ENCODE measurements around the gene FOXO6.

The FOXO6 gene

GRCh38 chr1:41368366-41368765 is 7.1 kb downstream of the FOXO6 start:
- DNase-seq = no peak

DNA sequence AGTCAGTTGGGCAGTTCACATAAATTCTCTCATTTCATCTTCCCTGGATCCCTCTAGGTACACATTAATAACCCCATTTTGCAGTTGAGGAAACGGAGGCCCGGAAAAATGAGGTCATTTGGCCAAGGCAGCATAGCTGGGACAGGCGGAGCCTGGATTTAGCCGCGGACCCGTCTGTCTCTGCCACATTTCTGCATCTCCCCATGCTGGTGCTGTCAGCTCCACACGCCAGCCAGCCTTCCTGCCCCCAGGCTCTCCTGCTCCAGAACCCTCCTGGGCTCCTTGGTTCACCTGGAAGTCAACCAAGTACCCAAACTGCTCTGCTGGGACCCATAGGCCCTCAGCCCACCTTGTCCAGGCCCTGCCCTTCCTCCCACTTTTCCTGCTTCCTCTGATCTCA is 7.6 kb downstream of the FOXO6 start:
- DNase-seq = no peak

DNA sequence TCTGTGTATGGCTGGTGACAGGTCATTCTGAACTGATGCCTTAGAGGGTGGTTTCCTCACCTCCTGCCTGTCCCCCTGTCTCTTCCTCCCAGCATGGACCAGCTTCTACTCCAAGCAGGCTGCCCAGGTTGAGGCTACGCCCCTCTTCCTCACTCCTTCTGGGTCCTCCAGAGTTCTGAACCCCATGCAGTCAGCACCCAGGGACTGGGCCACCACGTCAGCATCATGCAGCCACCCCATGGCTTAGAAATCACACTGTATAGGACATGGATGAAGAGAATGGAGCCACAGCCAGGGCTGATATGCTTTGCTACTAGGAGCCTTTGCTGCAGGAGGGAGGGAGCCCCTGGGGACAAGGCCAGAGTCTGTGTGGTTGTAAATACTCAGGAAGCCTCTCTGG is 8.3 kb downstream of the FOXO6 start:
- DNase-seq = no peak

DNA sequence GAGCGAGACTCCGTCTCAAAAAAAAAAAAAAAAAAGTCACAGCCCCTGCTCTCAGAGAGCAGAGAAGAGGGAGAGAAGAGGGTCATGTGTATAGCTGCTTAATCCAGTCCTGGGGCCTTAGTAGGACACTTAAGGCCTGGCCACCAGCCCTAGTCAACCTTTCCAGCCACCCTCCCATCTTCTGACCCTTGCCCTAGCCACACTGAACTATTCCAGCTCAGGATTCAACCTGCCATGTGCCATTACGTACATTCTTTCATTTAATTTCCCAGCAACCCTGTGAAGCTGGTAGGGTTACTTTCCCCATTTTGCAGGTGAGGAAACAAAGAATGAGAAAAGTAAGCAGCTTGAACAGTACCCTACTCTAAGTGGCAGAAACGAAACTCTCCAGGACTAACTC is 9.0 kb downstream of the FOXO6 start:
- DNase-seq = no peak

DNA sequence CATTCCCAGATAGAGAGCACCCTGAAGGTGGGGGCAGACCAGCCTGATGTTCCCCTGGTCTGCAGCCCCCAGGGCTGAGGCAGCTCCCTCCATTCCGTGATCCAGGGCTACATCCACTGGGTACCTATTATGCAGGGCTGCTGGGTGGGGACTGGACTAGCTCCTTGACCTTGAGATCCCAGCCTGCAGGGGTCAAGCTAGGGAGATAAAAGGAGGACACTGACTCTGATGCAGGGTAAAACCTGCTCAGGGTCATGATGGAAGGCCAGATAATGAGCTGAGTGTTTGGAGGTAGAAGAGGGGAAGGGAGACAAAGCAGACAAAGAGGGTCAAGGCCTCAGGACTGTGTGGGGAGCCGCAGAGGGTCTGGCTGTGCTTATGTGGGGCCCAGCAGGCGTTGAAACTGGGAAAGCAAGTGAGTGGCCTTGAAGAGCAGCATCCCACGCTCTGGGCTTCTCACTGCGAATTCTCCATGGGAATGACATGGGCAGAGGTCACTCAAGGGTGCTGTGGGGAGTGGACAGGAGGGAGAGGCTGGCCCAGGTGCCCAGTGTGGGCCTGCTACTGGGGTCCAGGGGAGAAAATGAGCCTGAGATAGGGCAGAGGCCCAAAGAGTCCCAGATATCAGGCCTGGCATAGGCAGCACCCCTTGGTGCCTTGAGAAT is 9.7 kb downstream of the FOXO6 start:
- DNase-seq = no peak

DNA sequence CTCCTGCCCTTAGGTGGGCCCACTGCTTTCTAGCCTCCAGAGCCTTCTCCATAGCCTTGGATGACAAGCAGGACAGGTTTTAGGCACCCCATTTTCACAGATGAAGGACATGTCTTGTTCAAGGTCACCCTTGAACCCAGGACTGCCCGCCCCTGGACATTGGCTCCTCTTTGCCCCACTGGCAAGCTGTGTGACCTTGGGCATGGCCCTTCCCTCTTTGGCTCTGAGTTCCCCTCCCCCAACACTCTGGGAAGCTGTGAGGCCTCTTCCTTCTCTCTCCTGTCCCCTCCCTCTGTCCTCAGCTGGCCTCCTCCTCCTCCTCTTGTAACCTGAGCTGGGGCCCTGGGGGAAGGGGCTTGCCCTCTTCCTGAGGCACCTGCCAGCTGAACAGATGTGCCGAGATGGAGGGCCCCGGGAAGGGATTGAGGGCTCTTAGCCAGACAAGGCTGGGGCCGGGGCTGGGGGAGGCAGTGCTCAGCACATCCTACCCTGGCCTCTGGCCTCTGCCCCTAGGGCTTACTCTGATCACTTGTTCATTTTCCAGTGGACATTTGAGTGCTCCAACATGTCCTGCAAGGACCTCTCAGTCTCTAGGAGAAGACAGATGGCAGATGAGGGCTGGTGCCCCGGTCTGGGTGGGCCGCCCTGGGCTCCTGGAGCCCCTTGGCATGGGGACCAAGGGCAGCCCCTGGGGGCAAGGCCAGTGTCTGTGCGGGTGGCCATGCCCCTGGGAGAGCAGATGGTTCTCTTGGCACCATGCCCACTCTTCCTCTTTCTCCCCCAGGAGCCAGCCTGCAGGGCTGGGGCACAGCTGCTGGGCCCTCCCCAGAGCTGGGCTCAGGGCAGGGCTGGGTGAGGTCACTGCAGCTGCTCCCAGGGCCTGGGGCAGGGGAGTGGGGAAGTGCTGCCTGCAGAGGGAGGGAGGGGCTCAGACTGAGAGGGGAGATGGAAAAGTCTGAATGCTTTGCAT is 10.7 kb downstream of the FOXO6 start:
- no peak for DNase-seq

GRCh38 chr1:41372600-41372993 is 11.4 kb downstream of the FOXO6 start:
- DNase-seq = no peak

GRCh38 chr1:41373373-41373772 is 12.1 kb downstream of the FOXO6 start:
- no peak for DNase-seq

GRCh38 chr1:41374711-41375110 is 13.5 kb downstream of the FOXO6 start:
- DNase-seq = no peak

- DNase-seq = no peak
Observed at GRCh38 chr1:41377397-41377796, 16.2 kb downstream of the FOXO6 start.

DNA sequence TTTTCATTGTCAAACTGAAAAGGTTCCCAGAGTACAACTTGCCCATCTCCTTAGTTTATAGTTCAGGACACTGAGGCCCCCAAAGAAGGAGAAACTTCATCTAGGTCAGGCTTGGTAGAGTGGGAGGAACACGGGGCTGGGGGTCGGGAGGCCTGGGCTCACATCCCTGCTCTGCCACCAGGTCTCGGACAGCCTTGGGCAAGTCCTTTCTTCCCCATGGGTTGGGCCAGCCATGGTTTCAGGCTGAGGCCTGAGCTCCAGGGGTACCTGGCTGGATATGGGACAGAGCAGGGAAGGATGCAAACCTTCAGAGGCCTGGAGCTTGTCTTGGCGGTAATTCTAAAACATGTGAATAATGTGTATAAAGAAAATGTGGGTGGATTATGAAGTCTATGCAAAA is 17.0 kb downstream of the FOXO6 start:
- no peak for DNase-seq

DNA sequence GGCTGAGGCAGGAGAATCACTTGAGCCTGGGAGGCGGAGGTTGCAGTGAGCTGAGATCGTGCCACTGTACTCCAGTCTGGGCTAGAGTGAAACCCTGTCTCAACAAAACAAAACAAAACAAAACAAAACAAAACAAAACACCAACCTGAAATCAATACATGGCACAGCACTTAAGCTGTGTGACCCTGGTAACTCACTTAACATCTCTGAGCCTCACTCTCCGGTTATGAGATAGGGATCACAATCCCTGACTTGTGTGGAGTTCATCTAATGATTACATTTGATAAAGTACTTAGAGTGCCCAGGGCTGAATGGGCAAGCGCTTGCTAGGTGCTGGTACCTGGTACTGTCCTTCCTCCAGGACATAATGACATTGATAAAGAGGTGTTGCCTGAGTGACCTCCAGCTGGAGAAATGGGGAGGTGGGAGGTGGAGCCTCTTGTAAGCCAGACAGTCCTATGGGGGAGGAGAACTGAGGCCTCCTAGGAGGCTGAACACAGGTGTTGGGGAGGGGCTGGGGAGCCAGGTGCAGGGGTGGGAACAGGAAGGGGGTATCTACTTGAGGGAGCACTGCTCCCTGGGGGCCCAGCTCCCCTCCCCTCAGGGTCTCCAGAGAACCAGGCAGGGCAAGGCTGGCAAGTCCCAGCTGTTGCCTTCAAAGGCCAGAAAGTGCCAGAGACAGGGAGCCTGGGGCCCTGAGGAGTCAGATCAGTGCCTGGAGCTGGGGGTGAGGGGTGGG is 17.9 kb downstream of the FOXO6 start:
- no peak for DNase-seq

DNA sequence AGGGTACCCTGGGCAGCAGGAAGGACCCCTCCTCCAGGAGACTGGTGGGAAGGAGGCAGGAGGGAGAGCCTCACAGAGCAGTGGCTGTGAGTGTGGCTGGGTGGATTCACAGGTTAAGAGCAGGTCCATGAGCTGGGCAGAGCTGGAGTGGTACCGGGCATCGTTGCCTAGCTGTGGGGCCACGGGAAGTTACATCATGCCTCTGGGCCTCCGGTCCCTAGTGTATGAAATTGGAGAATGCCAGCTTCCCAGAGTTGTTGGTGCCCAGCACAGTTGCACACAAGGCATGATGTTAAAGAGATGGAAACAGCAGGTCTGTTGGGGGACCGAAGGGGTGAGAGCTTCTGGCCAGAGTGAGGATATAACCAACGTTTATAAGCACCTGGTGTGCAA is 18.5 kb downstream of the FOXO6 start:
- DNase-seq = no peak

- DNase-seq = no peak
Observed at GRCh38 chr1:41380195-41380594, 19.0 kb downstream of the FOXO6 start.

DNA sequence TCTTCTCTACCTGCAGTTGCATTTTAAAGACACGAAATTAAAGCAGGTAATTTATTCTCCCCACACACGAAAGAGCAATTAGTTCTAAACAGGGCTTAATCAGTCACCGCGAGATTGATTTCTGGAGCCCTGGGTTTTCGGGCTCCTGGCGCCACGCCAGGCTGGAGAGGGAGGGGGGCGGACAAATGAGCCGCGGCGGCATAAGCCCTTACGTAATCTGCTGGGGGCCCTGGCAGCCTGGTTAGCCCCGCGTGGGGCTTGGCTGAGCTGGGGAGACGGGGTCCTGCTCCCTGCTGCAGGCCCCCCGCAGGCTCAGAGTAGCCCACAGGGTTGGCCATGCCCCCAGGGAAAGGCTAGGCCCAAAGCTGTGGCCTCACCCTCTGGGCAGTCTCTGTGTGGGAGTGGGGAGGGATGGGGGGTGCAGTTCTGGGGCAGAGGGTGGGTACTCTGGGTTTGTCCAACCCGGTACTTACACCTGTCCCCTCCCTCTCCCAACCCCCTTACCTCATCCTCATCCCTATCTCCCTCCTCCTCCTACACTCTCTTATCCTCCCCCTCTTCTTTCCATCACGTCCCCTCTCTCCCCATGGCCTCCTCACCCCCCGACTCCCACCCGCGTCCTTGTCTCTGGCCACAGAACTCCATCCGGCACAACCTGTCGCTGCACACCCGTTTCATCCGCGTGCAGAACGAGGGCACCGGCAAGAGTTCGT is 19.9 kb downstream of the FOXO6 start:
- no peak for DNase-seq

- peak in 1 of 5 donors; percentile 20 for DNase-seq
Observed at GRCh38 chr1:41381692-41382479, 20.7 kb downstream of the FOXO6 start.

DNA sequence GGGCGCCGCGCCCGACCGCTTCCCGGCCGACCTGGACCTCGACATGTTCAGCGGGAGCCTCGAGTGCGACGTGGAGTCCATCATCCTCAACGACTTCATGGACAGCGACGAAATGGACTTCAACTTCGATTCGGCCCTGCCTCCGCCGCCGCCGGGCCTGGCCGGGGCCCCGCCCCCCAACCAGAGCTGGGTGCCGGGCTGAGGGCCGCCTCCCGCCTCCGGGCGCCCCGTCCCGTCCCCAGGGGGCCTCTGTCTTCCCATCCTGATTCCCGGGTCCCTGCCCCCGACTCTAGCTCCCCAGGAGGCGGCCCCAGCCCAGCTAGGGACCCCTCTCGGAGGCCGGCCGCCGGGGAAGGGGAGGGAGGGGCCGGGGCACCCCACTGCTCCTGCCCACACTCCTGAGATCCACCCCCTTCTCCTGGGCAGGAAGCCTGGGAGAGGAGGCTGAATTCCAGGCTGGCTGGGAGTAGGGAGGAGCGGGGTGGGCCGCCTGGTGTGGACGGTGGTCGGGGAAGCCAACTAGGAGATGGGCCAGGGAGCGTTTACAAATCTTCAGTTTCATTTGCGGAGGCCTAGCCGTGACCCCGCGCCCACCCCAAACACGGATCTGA is 21.4 kb downstream of the FOXO6 start:
- no peak for DNase-seq

- DNase-seq = no peak
Observed at GRCh38 chr1:41383094-41383852, 22.0 kb downstream of the FOXO6 start.

DNA sequence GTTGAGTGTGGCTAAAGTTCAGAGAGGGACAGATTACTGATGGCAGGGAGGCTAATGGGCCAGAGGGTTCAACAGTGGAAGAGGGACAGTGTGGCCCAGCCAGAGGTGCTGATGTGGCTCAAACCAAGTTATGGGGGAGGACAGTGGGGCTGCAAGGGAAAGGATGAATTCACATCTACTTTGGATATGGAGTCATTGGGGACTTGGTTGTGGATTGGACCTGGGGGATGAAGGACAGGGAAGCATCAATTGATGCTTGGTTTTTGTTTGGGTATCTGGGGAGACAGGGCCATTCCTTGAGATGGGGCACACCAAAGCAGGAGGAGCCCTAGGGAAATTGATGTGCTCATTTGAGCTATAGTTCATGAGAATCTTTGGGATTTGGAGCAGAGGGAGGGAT is 23.3 kb downstream of the FOXO6 start:
- DNase-seq = no peak

- no peak for DNase-seq
Observed at GRCh38 chr1:41385398-41386195, 24.4 kb downstream of the FOXO6 start.
